Activated CD4-positive, alpha-beta T cell treated with anti-CD3 and anti-CD28 coated beads, Interleukin-2, amount 50 U/mL, for 1 hour (primary cell): ENCODE data around the gene GP1BB.

ENCODE experiments used
- DNase-seq: peaks from one replicate; pipeline ENCODE4 v3.0.0-alpha.2; 2020

GP1BB gene

DNA sequence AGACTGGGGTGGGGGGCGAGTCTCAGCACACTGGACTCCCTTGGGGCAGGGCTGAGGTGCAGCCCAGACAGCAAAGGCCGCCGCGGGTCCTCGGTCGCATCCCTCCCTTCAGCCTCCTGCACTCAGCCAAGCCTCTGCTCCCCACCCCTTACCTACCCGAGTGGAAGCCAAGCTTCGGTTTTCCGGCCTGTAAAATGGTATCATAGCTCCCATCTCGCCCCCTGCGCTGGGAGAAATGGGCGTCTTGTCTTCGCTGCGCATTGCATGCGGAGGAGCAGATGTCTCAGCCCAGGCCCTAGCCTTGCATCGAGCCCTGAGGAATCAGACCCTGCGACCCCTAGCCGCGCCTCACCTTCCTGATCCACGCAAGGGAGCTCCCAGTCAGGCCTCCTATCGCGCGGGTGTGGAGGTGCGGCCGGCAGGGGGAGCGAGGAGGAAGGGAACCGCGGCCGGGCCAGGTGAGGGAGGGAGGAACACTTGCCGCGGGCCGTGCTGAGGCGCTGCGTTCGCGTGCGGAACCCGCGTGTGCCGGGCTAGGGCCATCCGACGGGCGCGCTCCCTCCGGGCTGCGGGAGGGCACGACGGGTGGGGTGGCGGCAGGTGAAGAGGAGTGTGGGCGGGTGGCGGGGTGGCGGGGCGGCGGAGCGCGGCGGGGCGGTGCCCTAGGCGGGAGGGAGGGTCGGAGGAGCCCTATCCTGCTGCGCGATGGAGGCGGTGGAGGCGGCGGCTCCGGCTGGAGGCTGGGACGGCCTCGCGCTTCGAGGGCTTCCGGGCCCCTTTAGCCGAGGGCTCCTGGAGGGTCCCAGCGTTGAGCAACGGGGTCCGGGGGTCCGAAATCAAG is 33.2 kb downstream of the GP1BB start:
- DNase-seq: peak; percentile 74

GRCh38 chr22:19757140-19757984 is 34.0 kb downstream of the GP1BB start:
- DNase-seq: no peak

DNA sequence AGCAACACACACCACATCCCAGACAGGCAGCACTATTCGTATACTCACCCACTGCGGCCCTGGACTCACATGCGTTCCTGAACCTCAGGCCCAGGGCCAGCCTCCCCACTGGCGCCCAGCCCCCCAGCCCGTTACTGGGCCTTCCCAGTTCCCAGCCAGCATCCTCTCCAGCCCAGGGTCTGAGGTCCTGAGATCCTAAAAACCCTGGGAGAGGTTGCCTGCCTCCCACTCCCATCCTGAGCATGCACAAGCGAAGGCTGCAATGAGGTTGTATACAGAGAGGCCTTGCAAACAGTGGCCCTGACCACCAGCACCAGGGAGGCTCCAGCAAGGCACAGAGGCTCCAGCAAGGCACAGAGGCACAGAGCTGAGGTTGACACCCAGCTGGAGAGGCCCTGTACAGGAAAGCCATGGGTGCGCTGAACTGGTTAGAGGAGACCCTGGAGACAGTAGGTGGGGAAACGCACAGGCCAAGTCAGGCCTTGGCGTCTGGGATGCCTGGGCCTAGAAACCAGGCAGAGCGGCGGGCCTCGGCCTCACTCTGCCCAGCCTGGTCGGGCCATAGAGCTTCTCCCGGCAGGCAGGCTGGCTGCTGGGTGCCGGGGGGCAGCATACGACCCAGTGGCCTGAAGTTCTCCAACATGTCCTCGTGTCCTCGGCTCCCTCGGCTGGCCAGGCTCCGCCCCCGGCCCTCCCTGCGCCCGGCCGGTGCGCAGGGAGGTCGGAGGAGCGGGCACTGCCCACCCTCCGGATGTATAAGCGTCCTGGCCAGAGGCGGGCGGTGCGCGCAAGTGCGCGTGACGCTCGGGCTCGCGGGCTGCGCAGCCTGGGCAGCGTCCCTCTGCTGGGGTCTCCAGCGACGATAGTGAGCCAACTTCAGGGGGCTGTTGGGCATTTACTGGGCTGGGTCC is 34.9 kb downstream of the GP1BB start:
- no peak for DNase-seq

- DNase-seq: no peak
Observed at GRCh38 chr22:19758896-19759426, 35.6 kb downstream of the GP1BB start.

DNA sequence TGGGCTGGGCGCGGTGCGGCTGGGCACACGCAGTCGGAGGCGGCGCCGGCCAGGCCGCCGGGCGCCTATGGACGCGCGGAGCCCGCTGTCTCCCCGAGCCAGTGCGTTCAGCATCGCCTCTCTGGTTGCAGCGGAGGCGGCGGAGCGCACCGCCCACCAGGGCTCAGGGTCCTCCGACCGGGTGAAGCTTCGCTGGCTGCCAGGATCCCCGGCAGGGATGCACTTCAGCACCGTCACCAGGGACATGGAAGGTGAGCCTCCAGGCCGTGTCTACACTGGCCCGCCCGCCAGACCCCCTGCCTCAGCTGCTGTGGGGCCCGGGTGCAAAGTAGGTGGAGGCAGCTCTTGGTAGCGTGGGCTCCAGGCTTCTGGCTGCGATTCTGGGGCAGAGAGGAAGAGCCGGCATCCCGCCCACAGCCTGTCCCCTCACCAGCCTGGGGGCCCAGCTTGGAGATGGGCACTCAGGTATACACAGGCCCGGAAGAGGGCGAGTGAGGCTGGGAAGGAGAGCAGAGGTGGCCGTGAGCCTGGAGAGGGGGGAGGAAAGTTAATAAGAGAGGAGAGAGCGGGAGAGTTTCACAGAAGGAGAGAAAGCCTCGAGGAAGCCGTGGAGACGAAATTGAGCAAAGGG is 36.2 kb downstream of the GP1BB start:
- DNase-seq: no peak

GRCh38 chr22:19760058-19760950 is 37.0 kb downstream of the GP1BB start, which contains the start of gene TBX1:
TSS of gene TBX1 (plus strand) at chr22:19760778. CDS start at chr22:19760844, 66 bp downstream.
- DNase-seq: no peak

- DNase-seq: no peak
Observed at GRCh38 chr22:19760951-19761724, 37.8 kb downstream of the GP1BB start.

GRCh38 chr22:19761725-19762567 is 38.6 kb downstream of the GP1BB start:
- no peak for DNase-seq

GRCh38 chr22:19762568-19763457 is 39.5 kb downstream of the GP1BB start:
- DNase-seq: no peak

- no peak for DNase-seq
Observed at GRCh38 chr22:19763458-19764298, 40.3 kb downstream of the GP1BB start.

DNA sequence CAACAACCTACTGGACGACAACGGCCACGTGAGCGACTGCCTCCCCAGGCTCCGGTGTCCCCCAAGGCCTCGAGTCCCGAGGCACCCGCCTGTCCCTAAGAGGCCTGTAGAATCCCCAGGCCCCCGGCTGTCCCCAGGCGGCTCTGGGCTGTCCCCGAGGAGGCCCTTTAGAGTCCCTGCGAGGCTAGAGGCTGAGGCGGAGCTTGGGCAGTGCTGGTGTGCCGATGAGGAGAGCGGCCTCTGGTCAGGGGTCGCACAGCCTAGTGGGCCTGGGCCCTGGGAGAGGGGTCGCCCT is 40.9 kb downstream of the GP1BB start:
- DNase-seq: no peak

DNA sequence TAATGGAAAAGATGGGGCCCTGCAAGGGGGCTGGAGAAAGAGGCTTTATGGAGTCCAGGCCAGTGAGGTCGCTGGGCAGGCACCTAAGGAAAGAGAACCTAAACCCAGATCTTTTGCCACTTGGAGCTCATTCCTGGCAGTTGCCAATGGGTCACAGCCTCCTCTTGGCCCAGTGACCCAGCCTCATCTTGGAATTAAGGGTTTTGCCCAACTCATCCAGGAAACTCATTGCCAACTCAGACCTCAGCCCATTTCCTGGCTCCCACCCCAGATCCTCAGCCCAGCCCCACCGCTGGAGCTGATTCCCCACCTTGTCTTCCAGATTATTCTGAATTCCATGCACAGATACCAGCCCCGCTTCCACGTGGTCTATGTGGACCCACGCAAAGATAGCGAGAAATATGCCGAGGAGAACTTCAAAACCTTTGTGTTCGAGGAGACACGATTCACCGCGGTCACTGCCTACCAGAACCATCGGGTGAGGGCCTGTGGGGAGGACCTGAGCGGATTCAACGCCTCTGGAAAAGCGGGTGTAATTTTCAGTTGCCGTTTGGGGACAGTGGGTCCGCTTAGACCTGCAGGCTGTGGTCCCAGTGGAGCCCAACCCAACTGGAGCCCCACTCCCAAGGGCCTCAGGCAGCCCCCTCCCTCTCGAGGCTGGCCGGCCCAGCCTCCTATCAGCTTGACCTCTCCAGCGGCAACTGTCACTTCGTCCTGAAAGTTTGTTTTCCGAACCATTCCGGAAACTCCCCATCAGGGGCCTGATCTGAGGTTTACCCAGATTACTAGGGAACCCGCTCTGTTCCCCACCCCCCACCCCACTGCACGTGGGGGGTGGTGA is 41.5 kb downstream of the GP1BB start:
- no peak for DNase-seq

GRCh38 chr22:19765477-19766239 is 42.3 kb downstream of the GP1BB start:
- no peak for DNase-seq

DNA sequence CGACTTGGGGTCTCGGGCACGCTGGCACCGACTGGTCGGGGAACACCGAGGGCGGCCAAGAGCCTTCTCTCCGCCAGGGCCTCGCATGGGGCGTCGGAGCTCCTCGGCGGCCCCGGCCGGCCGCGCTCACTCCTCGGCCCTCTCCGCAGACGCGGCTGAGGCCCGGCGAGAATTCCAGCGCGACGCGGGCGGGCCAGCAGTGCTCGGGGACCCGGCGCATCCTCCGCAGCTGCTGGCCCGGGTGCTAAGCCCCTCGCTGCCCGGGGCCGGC is 42.8 kb downstream of the GP1BB start:
- no peak for DNase-seq

- DNase-seq: peak; percentile 47
Observed at GRCh38 chr22:19766511-19767426, 43.4 kb downstream of the GP1BB start.
